Transverse colon (tissue), 4 donors: ENCODE results near the gene KCNMB3. TPM values are rescaled to one million over a fixed set of nuclear protein-coding genes. Genes with fewer than 3 reads are reported as not detected.
"Not testable (repeated sequence)": the region's sequence is repeated elsewhere in the genome, so short reads cannot be mapped to it uniquely, and the experiment has no call there.

Experiments used
- DNase-seq: peaks from one replicate; pipeline ENCODE4 v3.0.0-alpha.2; 2019
- H3K27ac ChIP-seq, 4 donors: fragments of 200-600 bp; sonication (generic); 2 replicates each; pipeline ENCODE4 v1.5.1; 2016 to 2018; ENCODE audit warnings: inconsistent platforms in 4 of 4
- H3K27me3 ChIP-seq: fragments of 200-600 bp; sonication (generic); 2 replicates; pipeline ENCODE4 v1.5.1; 2017; ENCODE audit warnings: inconsistent platforms
- H3K36me3 ChIP-seq, 4 donors: fragments of 200-600 bp; sonication (generic); 2 replicates each; pipeline ENCODE4 v1.5.1; 2017 to 2019; ENCODE audit warnings: inconsistent platforms in 4 of 4
- H3K4me1 ChIP-seq, 4 donors: fragments of 200-600 bp; sonication (generic); 2 replicates each; pipeline ENCODE4 v1.5.1; 2017 to 2020; ENCODE audit warnings: inconsistent platforms in 4 of 4
- H3K4me3 ChIP-seq, 4 donors: fragments of 200-600 bp; sonication (generic); 1 replicate in 1 of 4; 2 replicates in 3 of 4; pipeline versions ENCODE4 v1.5.1 to v1.6.1; 2017 to 2019; ENCODE audit warnings: inconsistent platforms in 4 of 4
- H3K9me3 ChIP-seq, 2 donors: fragments of 200-600 bp; sonication (generic); 2 replicates each; pipeline ENCODE4 v1.5.1; 2017 to 2019; ENCODE audit warnings: inconsistent platforms in 2 of 2
- EP300 ChIP-seq: sonication (generic); formaldehyde crosslinking; IDR thresholded peaks from one replicate; pipeline ENCODE4 v1.6.1; 2017; ENCODE audit warnings: antibody characterized with exemption, low read depth
- POLR2A ChIP-seq: fragments of 450-650 bp; IDR thresholded peaks from one replicate; pipeline ENCODE4 v1.6.1; 2016; ENCODE audit warnings: antibody characterized with exemption, mild to moderate bottlenecking, moderate library complexity
- POLR2AphosphoS5 ChIP-seq, 3 donors: sonication (generic); formaldehyde crosslinking; IDR thresholded peaks; one replicate each; pipeline ENCODE4 v1.6.1; 2016; ENCODE audit warnings: antibody characterized with exemption in 3 of 3
- WGBS, 2 donors: methylation state at CpG; one replicate each; pipeline ENCODE4 v1.1.5; 2018; ENCODE audit warnings: low coverage in 1 of 2; 5-methylcytosine and 5-hydroxymethylcytosine counted together
- in situ Hi-C, 4 donors: fragments of 200-750 bp; cut with MboI; loops; one replicate each; pipeline versions ENCODE4 v1.15.0 to v1.15.1; 2017; ENCODE audit warnings: low sequenced_read_pairs in 3 of 4, low pct_ligation_motif_present in 1 of 4, low pct_unique_long_range_greater_than_20kb in 1 of 4
- intact Hi-C: fragments of 100-400 bp; cut with DNase I; formaldehyde crosslinking; loops from one replicate; pipeline ENCODE4 v1.15.1; 2023; ENCODE audit warnings: low total_unique reads
- total RNA-seq, 4 donors: library from RNA; depleted of rRNA; stranded (reverse); fragments of >200 nt; gene quantifications; one replicate each; pipeline ENCODE4 v1.1.0, GENCODE V29; 2016
- TF ChIP-seq, protein P1 (sequence below), 5 experiments: fragments of 200-600 bp in 3 of 5; fragments of 450-650 bp in 2 of 5; sonication (generic) in 3 of 5; IDR thresholded peaks; 1 replicate in 2 of 5; 2 replicates in 3 of 5; pipeline ENCODE4 v1.5.1; 2016 to 2017; ENCODE audit warnings: antibody characterized with exemption in 5 of 5, inconsistent platforms in 3 of 5, mild to moderate bottlenecking in 2 of 5, moderate library complexity in 1 of 5

The KCNMB3 gene
- total RNA-seq, 4 donors from 2014 or later: 1.1 to 6.8 (median 2.7) TPM

DNA sequence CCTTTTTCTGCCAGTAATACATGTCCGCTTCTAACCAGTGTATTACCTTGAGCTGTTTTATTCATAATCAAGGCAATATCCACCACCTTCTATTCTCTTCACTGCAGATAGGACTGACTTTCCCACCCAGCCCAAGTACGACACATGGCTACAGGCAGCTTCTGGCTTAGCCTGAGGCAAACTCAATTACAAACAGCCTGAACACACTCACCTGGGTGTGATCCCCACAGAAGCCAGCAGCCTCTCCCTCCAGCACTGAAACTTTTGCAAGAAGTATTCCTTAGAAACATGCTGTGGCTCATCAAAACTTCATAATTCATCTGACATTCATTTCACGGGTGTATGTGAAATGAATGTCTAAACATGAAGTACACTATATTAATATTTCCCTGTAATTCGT, 13.5 kb upstream of the KCNMB3 start:
- intact Hi-C loops: no loop called here
- WGBS, 2 donors: 51 to 52% methylated on average over 4 of the region's 4 CpGs
- Histone ChIP-seq H3K36me3 (no peaks in the 10 kb centered on the region), H3K9me3 (no peaks in the 10 kb centered on the region), H3K27ac (no peak overlapping the region), H3K4me3 (no peak overlapping the region), H3K4me1 (peaks cover 0 to 5% (median 0%) of the 10 kb centered on the region in 4 donors), H3K27me3 (no peaks in the 10 kb centered on the region)
- TF ChIP-seq, protein P1, sequence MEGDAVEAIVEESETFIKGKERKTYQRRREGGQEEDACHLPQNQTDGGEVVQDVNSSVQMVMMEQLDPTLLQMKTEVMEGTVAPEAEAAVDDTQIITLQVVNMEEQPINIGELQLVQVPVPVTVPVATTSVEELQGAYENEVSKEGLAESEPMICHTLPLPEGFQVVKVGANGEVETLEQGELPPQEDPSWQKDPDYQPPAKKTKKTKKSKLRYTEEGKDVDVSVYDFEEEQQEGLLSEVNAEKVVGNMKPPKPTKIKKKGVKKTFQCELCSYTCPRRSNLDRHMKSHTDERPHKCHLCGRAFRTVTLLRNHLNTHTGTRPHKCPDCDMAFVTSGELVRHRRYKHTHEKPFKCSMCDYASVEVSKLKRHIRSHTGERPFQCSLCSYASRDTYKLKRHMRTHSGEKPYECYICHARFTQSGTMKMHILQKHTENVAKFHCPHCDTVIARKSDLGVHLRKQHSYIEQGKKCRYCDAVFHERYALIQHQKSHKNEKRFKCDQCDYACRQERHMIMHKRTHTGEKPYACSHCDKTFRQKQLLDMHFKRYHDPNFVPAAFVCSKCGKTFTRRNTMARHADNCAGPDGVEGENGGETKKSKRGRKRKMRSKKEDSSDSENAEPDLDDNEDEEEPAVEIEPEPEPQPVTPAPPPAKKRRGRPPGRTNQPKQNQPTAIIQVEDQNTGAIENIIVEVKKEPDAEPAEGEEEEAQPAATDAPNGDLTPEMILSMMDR (IDR thresholded peaks at IDR 0.05): no peak
- TF ChIP-seq POLR2A (no peak), POLR2AphosphoS5 (IDR thresholded peaks at IDR 0.05) (no peak), EP300 (no peak)
- in situ Hi-C loops: no loop called here
- DNase-seq: no peak

- no peaks in the 10 kb centered on the region for H3K27me3 ChIP-seq
- H3K4me3 ChIP-seq: no peak overlapping the region
- no peak for DNase-seq
- H3K4me1 ChIP-seq: peaks cover 0 to 5% (median 0%) of the 10 kb centered on the region in 4 donors
- TF ChIP-seq POLR2A: no peak
- TF ChIP-seq, protein P1 (IDR thresholded peaks at IDR 0.05): no peak
- no peak for TF ChIP-seq EP300
- no peak for TF ChIP-seq POLR2AphosphoS5 (IDR thresholded peaks at IDR 0.05)
- H3K9me3 ChIP-seq: no peaks in the 10 kb centered on the region
- in situ Hi-C loops (no loop called here), intact Hi-C loops (no loop called here)
- H3K27ac ChIP-seq: no peak overlapping the region
- no peaks in the 10 kb centered on the region for H3K36me3 ChIP-seq
- 83 to 92% methylated on average over 1 to 24 of the region's 29 CpGs for WGBS, 2 donors
Measured at GRCh38 chr3:179263134-179263533, 12.2 kb upstream of the KCNMB3 start.

DNA sequence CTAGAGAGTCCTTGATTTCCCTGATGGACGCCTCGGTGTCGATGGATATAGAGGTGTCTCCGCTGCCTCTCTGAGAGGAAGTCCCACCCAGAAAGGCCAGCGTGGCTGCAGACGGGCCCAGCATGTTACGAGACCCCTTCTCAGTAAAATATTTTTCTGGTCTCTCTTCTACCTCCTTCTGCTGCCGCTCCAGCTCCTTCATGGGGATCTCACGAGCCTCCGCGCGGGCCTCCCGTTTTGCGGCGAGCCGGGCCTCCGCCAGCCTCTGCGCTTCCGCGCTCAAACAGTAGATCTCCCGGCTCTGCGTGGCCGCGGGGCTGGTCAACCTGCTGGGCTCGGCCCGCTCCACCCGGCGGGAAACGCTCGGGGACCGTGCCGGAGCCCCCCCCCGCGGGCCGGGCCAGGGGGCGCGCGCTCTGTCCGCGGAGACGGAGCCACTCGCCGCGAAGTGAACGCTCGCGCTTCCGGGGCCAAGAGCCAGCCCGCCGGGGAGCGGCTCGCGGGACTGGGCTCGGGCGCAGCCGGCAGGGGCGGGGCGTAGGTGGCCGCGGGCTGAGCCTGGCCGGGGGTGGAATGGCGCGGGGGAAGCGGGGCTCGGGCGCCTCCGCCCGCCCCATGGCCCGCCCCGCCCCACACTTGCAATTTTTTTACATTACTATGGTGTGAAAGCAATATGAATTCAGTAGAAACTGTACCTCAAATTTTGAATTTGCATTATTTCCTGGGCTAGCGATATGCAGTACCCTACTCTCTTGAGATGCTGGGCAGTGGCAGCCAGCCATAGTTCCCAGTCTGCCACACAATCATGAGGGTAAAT, 10.2 kb upstream of the KCNMB3 start:
- 14 to 70% methylated on average over 2 to 55 of the region's 71 CpGs for WGBS, 2 donors
- Histone ChIP-seq H3K36me3 (no peaks in the 10 kb centered on the region), H3K4me3 (peak overlapping the region; percentile 55 to 77 (median 68)), H3K27me3 (no peaks in the 10 kb centered on the region), H3K27ac (peak overlapping the region; percentile 60 to 74 (median 70)), H3K4me1 (peaks cover 0 to 5% (median 0%) of the 10 kb centered on the region in 4 donors), H3K9me3 (no peaks in the 10 kb centered on the region)
- peak; percentile 79 for DNase-seq
- TF ChIP-seq, protein P1 (IDR thresholded peaks at IDR 0.05): no peak
- TF ChIP-seq POLR2AphosphoS5 (IDR thresholded peaks at IDR 0.05) (peak in 1 of 3 donors; percentile 24), POLR2A (peak; percentile 45)
- intact Hi-C loops (no loop called here), in situ Hi-C loops (no loop called here)

GRCh38 chr3:179259959-179260756, 9.2 kb upstream of the KCNMB3 start:
- H3K4me3 ChIP-seq: peak overlapping the region in 1 of 4 donors; percentile 65
- 95 to 100% methylated on average over 6 to 9 of the region's 9 CpGs for WGBS, 2 donors
- H3K36me3 ChIP-seq, H3K4me1 ChIP-seq, H3K9me3 ChIP-seq, DNase-seq, H3K27me3 ChIP-seq, in situ Hi-C loops, intact Hi-C loops, H3K27ac ChIP-seq: not testable (repeated sequence)
